Gastrocnemius medialis (tissue), 4 donors: ENCODE measurements around the gene CCNJ. TPM values are rescaled to one million over a fixed set of nuclear protein-coding genes. Genes with fewer than 3 reads are reported as not detected.

Experiments
- ATAC-seq, 2 donors: fragments of 150-250 bp; one replicate each; pipeline ENCODE4 v1.9.1; 2016
- DNase-seq, 2 donors: peaks; one replicate each; pipeline ENCODE4 v3.0.0-alpha.2; 2019
- H3K27ac ChIP-seq, 4 donors: fragments of 200-600 bp; sonication (generic); 1 replicate in 1 of 4; 2 replicates in 3 of 4; pipeline ENCODE4 v1.5.1; 2016 to 2018; ENCODE audit warnings: mild to moderate bottlenecking in 2 of 4, moderate library complexity in 1 of 4
- H3K27me3 ChIP-seq, 3 donors: fragments of 200-600 bp; sonication (generic) in 2 of 3; 1 replicate in 1 of 3; 2 replicates in 2 of 3; pipeline versions ENCODE4 v1.5.1 to v1.6.0; 2016 to 2019; ENCODE audit warnings: mild to moderate bottlenecking in 1 of 3, moderate library complexity in 1 of 3
- H3K36me3 ChIP-seq, 2 donors: fragments of 200-600 bp; sonication (generic) in 1 of 2; one replicate each; pipeline ENCODE4 v1.5.1; 2017 to 2018
- H3K4me1 ChIP-seq, 2 donors: fragments of 200-600 bp; sonication (generic) in 1 of 2; one replicate each; pipeline ENCODE4 v1.5.1; 2016 to 2017; ENCODE audit warnings: mild to moderate bottlenecking in 2 of 2
- H3K4me3 ChIP-seq, 4 donors: fragments of 200-600 bp; sonication (generic) in 3 of 4; 1 replicate in 1 of 4; 2 replicates in 3 of 4; pipeline ENCODE4 v1.5.1; 2016 to 2019; ENCODE audit warnings: mild to moderate bottlenecking in 2 of 4
- H3K9me3 ChIP-seq, 3 donors: fragments of 200-600 bp; sonication (generic) in 2 of 3; 1 replicate in 1 of 3; 2 replicates in 2 of 3; pipeline ENCODE4 v1.5.1; 2016 to 2019
- POLR2A ChIP-seq, 2 donors: fragments of 450-650 bp; IDR thresholded peaks; one replicate each; pipeline ENCODE4 v1.6.1; 2017; ENCODE audit warnings: antibody characterized with exemption in 2 of 2, mild to moderate bottlenecking in 2 of 2, moderate library complexity in 2 of 2
- in situ Hi-C, 4 donors: fragments of 200-750 bp; cut with MboI; loops; one replicate each; pipeline versions ENCODE4 v1.15.0 to v1.8.0; 2017; ENCODE audit warnings: low sequenced_read_pairs in 4 of 4
- intact Hi-C: fragments of 100-400 bp; cut with DNase I; formaldehyde crosslinking; loops from one replicate; pipeline ENCODE4 v1.15.1; 2023; ENCODE audit warnings: low total_unique reads
- total RNA-seq, 4 donors: library from RNA; depleted of rRNA; stranded (reverse); fragments of >200 nt; gene quantifications; one replicate each; pipeline versions ENCODE4 v1.1.0 to v1.2.3, GENCODE V29; 2016
- TF ChIP-seq, protein P1 (sequence below), 5 experiments: fragments of 450-650 bp in 3 of 5; fragments of 200-600 bp in 2 of 5; sonication (generic) in 2 of 5; IDR thresholded peaks in 4 of 5; conservative IDR thresholded peaks in 1 of 5; 1 replicate in 4 of 5; 2 replicates in 1 of 5; pipeline ENCODE4 v1.5.1; 2016 to 2019; ENCODE audit warnings: antibody characterized with exemption in 5 of 5, mild to moderate bottlenecking in 3 of 5, moderate library complexity in 3 of 5

CCNJ gene
- total RNA-seq, 4 donors from 2014 or later, result 2.0 to 4.6 (median 3.2) TPM

DNA sequence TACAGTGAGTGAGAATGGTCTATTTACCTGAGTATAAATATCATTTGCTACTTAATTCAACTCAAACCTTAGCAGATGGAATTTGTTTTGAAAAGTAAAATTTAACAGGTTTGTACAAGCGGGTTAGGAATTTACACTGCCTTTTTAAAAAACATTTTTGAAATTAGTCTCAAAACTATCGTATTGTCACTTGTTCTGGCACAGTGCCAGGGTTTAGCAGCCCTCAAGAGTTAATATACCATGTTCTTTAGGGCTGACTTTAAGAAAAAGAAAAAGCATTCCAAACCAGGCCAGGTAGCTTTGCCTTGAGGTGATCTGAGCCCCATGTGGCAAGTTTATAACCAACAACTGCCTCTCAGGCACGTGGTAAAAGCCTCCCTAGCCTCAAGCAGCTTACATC lies 17.8 kb downstream of the CCNJ start:
- Histone ChIP-seq H3K27ac (no peak overlapping the region), H3K4me1 (no peaks in the 10 kb centered on the region), H3K4me3 (no peak overlapping the region), H3K27me3 (no peaks in the 10 kb centered on the region), H3K9me3 (no peaks in the 10 kb centered on the region), H3K36me3 (peaks cover 0 to 35% of the 10 kb centered on the region in 2 donors)
- in situ Hi-C loops (no loop called here), intact Hi-C loops (no loop called here)
- no peak for DNase-seq
- no peak for TF ChIP-seq POLR2A (IDR thresholded peaks at IDR 0.05)
- TF ChIP-seq, protein P1, sequence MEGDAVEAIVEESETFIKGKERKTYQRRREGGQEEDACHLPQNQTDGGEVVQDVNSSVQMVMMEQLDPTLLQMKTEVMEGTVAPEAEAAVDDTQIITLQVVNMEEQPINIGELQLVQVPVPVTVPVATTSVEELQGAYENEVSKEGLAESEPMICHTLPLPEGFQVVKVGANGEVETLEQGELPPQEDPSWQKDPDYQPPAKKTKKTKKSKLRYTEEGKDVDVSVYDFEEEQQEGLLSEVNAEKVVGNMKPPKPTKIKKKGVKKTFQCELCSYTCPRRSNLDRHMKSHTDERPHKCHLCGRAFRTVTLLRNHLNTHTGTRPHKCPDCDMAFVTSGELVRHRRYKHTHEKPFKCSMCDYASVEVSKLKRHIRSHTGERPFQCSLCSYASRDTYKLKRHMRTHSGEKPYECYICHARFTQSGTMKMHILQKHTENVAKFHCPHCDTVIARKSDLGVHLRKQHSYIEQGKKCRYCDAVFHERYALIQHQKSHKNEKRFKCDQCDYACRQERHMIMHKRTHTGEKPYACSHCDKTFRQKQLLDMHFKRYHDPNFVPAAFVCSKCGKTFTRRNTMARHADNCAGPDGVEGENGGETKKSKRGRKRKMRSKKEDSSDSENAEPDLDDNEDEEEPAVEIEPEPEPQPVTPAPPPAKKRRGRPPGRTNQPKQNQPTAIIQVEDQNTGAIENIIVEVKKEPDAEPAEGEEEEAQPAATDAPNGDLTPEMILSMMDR (IDR thresholded peaks at IDR 0.05 in 4 of 5, conservative IDR thresholded peaks at IDR 0.05 in 1 of 5), result no peak
- ATAC-seq, result no peak

GRCh38 chr10:96072674-96073073 lies 29.3 kb downstream of the CCNJ start:
- Histone ChIP-seq H3K9me3 (no peaks in the 10 kb centered on the region), H3K4me1 (no peaks in the 10 kb centered on the region), H3K36me3 (no peaks in the 10 kb centered on the region), H3K27me3 (no peaks in the 10 kb centered on the region), H3K27ac (no peak overlapping the region), H3K4me3 (no peak overlapping the region)
- ATAC-seq (no peak), DNase-seq (no peak)
- TF ChIP-seq, protein P1 (IDR thresholded peaks at IDR 0.05 in 4 of 5, conservative IDR thresholded peaks at IDR 0.05 in 1 of 5), result no peak
- TF ChIP-seq POLR2A (IDR thresholded peaks at IDR 0.05), result no peak
- in situ Hi-C loops, result no loop called here
- intact Hi-C loops, result no loop called here

DNA sequence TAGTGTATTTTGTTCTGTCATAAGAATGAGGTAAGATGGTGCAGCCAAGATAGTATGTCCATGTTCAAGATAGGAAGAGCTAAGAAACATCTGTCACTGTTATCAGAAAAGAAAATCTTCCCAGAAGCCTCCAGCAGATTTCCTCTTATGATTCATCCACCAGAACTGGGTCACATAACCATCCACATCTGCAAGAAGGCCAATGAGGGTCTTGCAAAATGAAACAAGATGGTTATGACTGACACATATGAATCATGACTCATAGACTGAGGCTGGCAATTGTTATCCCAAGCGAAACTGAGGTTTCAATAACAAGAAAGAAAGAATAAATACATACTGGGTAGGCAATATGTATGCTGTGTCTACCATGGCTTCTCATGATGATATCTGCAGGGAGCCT lies 30.3 kb downstream of the CCNJ start:
- TF ChIP-seq, protein P1 (IDR thresholded peaks at IDR 0.05 in 4 of 5, conservative IDR thresholded peaks at IDR 0.05 in 1 of 5), result no peak
- no peak for TF ChIP-seq POLR2A (IDR thresholded peaks at IDR 0.05)
- no peaks in the 10 kb centered on the region for H3K4me1 ChIP-seq
- intact Hi-C loops (no loop called here), in situ Hi-C loops (no loop called here)
- H3K27me3 ChIP-seq, result no peaks in the 10 kb centered on the region
- no peaks in the 10 kb centered on the region for H3K36me3 ChIP-seq
- no peaks in the 10 kb centered on the region for H3K9me3 ChIP-seq
- DNase-seq, result no peak
- H3K27ac ChIP-seq, result no peak overlapping the region
- H3K4me3 ChIP-seq, result no peak overlapping the region
- ATAC-seq, result no peak

DNA sequence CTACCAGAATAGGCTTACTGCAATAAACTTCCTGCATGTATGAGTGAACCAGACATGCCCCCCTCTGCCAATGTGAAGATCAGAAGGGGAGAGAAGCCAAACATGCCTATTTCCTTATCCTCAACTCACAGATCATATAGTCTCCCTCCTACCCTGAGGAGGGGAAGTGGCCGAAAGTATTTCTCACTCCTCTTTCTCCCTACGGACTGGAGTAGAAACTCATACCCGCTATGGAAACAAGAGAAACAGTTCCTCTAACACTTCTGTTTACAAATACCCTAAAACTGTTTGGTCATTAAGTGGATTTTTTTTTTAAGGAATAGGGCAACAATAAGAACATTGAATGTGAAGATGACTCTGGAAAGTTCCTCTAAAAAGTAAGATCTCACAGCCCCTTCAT lies 31.4 kb downstream of the CCNJ start:
- Histone ChIP-seq H3K9me3 (no peaks in the 10 kb centered on the region), H3K36me3 (no peaks in the 10 kb centered on the region), H3K4me3 (no peak overlapping the region), H3K27ac (no peak overlapping the region), H3K4me1 (no peaks in the 10 kb centered on the region), H3K27me3 (no peaks in the 10 kb centered on the region)
- ATAC-seq, result no peak
- no peak for TF ChIP-seq POLR2A (IDR thresholded peaks at IDR 0.05)
- TF ChIP-seq, protein P1 (IDR thresholded peaks at IDR 0.05 in 4 of 5, conservative IDR thresholded peaks at IDR 0.05 in 1 of 5), result no peak
- no peak for DNase-seq
- in situ Hi-C loops, result no loop called here
- intact Hi-C loops, result no loop called here

DNA sequence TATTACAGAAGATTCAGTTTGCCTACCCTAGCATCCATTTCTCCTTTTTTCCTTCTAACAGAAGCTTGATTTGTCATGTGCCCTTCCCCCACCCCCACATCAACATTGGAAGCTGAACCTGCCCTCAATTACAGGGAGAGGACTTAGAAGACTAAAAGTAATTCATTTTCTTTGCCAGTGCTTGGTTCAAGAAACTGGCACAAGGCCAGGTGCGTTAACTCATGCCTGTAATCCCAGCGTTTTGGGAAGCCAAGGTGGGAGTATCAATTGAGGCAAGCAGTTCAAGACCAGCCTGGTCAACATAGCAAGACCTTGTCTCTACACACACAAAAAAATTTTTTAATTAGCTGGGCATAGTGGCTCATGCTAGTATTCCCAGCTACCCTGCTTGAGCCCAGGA lies 32.6 kb downstream of the CCNJ start:
- in situ Hi-C loops (no loop called here), intact Hi-C loops (no loop called here)
- no peaks in the 10 kb centered on the region for H3K27me3 ChIP-seq
- no peaks in the 10 kb centered on the region for H3K4me1 ChIP-seq
- no peak overlapping the region for H3K27ac ChIP-seq
- H3K9me3 ChIP-seq, result no peaks in the 10 kb centered on the region
- no peak for ATAC-seq
- H3K4me3 ChIP-seq, result no peak overlapping the region
- no peak for TF ChIP-seq POLR2A (IDR thresholded peaks at IDR 0.05)
- TF ChIP-seq, protein P1 (IDR thresholded peaks at IDR 0.05 in 4 of 5, conservative IDR thresholded peaks at IDR 0.05 in 1 of 5), result no peak
- H3K36me3 ChIP-seq, result no peaks in the 10 kb centered on the region
- no peak for DNase-seq
